Heart left ventricle (tissue), 13 donors: ENCODE measurements around the gene MKX.

Experiments used
- POLR2A ChIP-seq, 2 donors: fragments of 450-650 bp; IDR thresholded peaks; one replicate each; pipeline ENCODE4 v1.6.1; 2017; ENCODE audit warnings: antibody characterized with exemption in 2 of 2, mild to moderate bottlenecking in 2 of 2, moderate library complexity in 2 of 2
- TF ChIP-seq, protein P1 (sequence below), 12 donors: fragments of 200-600 bp; sonication (generic) in 4 of 12; IDR thresholded peaks; one replicate each; pipeline versions ENCODE4 v1.5.0 to v1.8.0; 2018 to 2022; ENCODE audit warnings: antibody characterized with exemption in 12 of 12, mild to moderate bottlenecking in 5 of 12
- donor health status: ischemic (EF 13 %, LVEDD 7.1; RV severe dilation, severe dysfunction).
- donor health status: DM: no; HTN: yes; CAD: no.
- donor health status: DM: no; HTN: no; CAD: no.
- donor health status: ischemic (EF 25% LVEDD 6.9; RV normal size, moderate dysfunction).
- donor health status: ischemic (EF 25% LVEDD 5.7; RV mildly dilated, moderate dysfunction).
- donor health status: ischemic (EF 35%, LVEDD 5.7; RV mildly dilated, moderate dysfunction).
- donor health status: nonischemic (EF 11% LVEDD 7.7; RV severe dilation, severe dysfunction).
- donor health status: DM: yes; HTN: yes; CAD: no.
- donor health status: PGD.
- donor health status: ischemic (EF 29% LVEDD 5.4; RV normal size, mild dysfunction).
- donor health status: nonischemic (EF 23%, LVEDD 6.1; RV moderate dilation, normal function).

DNA sequence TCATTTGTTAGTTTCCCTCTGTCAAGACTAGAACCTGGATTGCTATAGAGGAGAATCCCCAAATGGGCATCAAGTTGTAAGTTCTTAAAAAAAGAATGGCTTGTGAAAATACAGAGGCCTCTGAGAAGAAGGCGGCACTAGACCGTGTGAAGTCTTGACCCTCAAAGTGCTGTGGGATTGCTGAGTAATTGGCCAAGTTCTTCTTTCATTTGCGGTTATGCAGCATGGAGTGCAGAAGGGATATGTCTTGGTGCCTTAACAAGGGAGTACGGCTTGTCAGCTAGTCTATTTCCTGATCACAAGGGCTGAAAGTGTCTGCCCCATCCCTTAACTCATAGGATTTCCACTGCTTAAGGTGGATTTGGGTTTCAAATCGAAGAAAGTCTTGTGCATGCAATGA is 81.2 kb downstream of the MKX start:
- TF ChIP-seq POLR2A (IDR thresholded peaks at IDR 0.05) = no peak
- TF ChIP-seq, protein P1, sequence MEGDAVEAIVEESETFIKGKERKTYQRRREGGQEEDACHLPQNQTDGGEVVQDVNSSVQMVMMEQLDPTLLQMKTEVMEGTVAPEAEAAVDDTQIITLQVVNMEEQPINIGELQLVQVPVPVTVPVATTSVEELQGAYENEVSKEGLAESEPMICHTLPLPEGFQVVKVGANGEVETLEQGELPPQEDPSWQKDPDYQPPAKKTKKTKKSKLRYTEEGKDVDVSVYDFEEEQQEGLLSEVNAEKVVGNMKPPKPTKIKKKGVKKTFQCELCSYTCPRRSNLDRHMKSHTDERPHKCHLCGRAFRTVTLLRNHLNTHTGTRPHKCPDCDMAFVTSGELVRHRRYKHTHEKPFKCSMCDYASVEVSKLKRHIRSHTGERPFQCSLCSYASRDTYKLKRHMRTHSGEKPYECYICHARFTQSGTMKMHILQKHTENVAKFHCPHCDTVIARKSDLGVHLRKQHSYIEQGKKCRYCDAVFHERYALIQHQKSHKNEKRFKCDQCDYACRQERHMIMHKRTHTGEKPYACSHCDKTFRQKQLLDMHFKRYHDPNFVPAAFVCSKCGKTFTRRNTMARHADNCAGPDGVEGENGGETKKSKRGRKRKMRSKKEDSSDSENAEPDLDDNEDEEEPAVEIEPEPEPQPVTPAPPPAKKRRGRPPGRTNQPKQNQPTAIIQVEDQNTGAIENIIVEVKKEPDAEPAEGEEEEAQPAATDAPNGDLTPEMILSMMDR (IDR thresholded peaks at IDR 0.05) = no peak
